Lung (tissue), 12 donors: ENCODE results near the gene DHX40. TPM values are rescaled to one million over a fixed set of nuclear protein-coding genes. Genes with fewer than 3 reads are reported as not detected.

Source experiments
- ATAC-seq: fragments of 200-7000 bp; cut with Tn5 transposase; one replicate; pipeline ENCODE4 v1.9.1; 2020; ENCODE audit warnings: moderate number of reproducible peaks; ENCODE audit not compliant: insufficient read depth, low FRiP score
- DNase-seq, 3 donors: peaks; one replicate each; pipeline ENCODE4 v3.0.0-alpha.2; 2013 to 2017
- H3K27ac ChIP-seq, 2 donors: one replicate each; pipeline ENCODE4 v1.5.1; 2013; ENCODE audit warnings: mild to moderate bottlenecking in 2 of 2, moderate library complexity in 2 of 2, control low read depth in 1 of 2, inconsistent platforms in 1 of 2, low read depth in 1 of 2, low read length in 1 of 2
- H3K27me3 ChIP-seq, 3 donors: one replicate each; pipeline ENCODE4 v1.5.1; 2013; ENCODE audit warnings: low read length in 2 of 3; ENCODE audit not compliant: control insufficient read depth in 3 of 3, insufficient read depth in 3 of 3
- H3K36me3 ChIP-seq, 4 donors: one replicate each; pipeline ENCODE4 v1.5.1; 2013; ENCODE audit warnings: low read length in 4 of 4, mild to moderate bottlenecking in 1 of 4, moderate library complexity in 1 of 4; ENCODE audit not compliant: control insufficient read depth in 4 of 4, insufficient read depth in 4 of 4
- H3K4me1 ChIP-seq, 5 donors: one replicate each; pipeline ENCODE4 v1.5.1; 2013; ENCODE audit warnings: low read length in 5 of 5, mild to moderate bottlenecking in 2 of 5, moderate library complexity in 1 of 5; ENCODE audit not compliant: control insufficient read depth in 5 of 5, insufficient read depth in 5 of 5
- H3K4me3 ChIP-seq: one replicate; pipeline ENCODE4 v1.5.1; 2013; ENCODE audit warnings: mild to moderate bottlenecking, control low read depth, moderate library complexity
- H3K9ac ChIP-seq, 2 donors: one replicate each; pipeline ENCODE4 v1.5.1; 2013; ENCODE audit warnings: low read length in 2 of 2, control low read depth in 1 of 2; ENCODE audit not compliant: insufficient read depth in 1 of 2
- H3K9me3 ChIP-seq, 4 donors: one replicate each; pipeline ENCODE4 v1.5.1; 2013; ENCODE audit warnings: low read length in 3 of 4, mild to moderate bottlenecking in 1 of 4, moderate library complexity in 1 of 4; ENCODE audit not compliant: control insufficient read depth in 4 of 4, insufficient read depth in 3 of 4
- WGBS, 2 donors: extraction: QIAGEN DNeasy Blood & Tissue Kit; methylation state at CpG; one replicate each; pipeline ENCODE4 v1.1.7; 2013; 5-methylcytosine and 5-hydroxymethylcytosine counted together
- polyA plus RNA-seq, 2 donors: library from polyadenylated mRNA; stranded (reverse); fragments of 200-250 nt; gene quantifications; one replicate each; pipeline ENCODE4 v1.2.1, GENCODE V29; 2013
- total RNA-seq, 2 donors: library from RNA; depleted of rRNA in 1 of 2; stranded (reverse); fragments of >200 nt in 1 of 2; gene quantifications; one replicate each; pipeline ENCODE4 v1.2.1, GENCODE V29; 2014 to 2021
- TF ChIP-seq, protein P1 (sequence below): IDR thresholded peaks from 2 replicates; pipeline ENCODE4 v1.5.1; 2012; ENCODE audit warnings: mild to moderate bottlenecking; ENCODE audit errors: control extremely low read depth, extremely low read depth
- donor health status: control.
- donor health status: control.
- donor health status: Bipolar disorder and iron deficiency.
- donor health status: healthy.
- donor health status: DM: yes; HTN: yes; CAD: no.

DHX40 gene
- total and polyA plus RNA-seq, 4 donors: 12.5 to 74.5 (median 20.0) TPM

DNA sequence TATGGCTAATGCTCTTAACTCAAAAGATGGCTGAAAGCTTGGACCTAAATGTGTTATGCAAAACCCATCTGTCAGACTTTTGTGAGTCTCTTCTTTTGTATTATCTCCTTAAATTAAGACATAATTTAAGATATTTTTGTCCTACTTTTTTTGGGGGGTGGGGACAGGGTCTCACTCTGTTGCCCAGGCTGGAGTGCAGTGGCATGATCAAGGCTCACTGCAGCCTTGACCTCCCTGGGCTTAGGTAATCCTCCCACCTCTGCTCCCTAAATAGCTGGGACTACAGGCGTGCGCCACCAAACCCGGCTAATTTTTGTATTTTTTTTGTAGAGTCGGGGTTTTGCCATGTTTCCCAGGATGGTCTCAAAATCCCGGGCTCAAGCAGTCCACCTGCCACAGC is 61.3 kb downstream of the DHX40 start:
- DNase-seq (no peak), ATAC-seq (no peak)
- Histone ChIP-seq H3K27me3 (no peaks in the 10 kb centered on the region), H3K9me3 (no peaks in the 10 kb centered on the region), H3K9ac (no peak overlapping the region), H3K4me1 (peaks cover 2 to 36% (median 28%) of the 10 kb centered on the region in 5 donors), H3K27ac (no peak overlapping the region), H3K36me3 (peaks cover 0 to 5% (median 1%) of the 10 kb centered on the region in 4 donors), H3K4me3 (no peak overlapping the region)
- 93 to 94% methylated on average over 5 of the region's 5 CpGs for WGBS, 2 donors
- TF ChIP-seq, protein P1, sequence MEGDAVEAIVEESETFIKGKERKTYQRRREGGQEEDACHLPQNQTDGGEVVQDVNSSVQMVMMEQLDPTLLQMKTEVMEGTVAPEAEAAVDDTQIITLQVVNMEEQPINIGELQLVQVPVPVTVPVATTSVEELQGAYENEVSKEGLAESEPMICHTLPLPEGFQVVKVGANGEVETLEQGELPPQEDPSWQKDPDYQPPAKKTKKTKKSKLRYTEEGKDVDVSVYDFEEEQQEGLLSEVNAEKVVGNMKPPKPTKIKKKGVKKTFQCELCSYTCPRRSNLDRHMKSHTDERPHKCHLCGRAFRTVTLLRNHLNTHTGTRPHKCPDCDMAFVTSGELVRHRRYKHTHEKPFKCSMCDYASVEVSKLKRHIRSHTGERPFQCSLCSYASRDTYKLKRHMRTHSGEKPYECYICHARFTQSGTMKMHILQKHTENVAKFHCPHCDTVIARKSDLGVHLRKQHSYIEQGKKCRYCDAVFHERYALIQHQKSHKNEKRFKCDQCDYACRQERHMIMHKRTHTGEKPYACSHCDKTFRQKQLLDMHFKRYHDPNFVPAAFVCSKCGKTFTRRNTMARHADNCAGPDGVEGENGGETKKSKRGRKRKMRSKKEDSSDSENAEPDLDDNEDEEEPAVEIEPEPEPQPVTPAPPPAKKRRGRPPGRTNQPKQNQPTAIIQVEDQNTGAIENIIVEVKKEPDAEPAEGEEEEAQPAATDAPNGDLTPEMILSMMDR: no peak

DNA sequence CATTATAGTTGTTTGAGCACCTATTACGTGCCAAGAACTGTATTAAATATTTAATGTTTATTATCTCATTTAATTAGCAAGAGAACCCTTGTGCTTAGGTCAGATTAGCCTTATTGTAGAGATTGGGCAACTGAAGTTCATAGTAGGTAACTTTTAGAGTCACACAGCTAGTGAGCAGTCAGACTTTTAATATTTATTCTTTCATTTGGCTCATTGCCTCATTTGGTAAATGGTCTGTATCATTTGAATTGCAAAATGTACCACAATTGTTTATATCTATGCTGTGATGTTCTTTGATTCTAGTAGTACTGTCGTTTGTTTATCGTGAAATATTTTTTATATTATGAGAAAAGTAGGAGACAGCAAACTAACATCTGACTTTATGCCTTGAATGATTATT is 61.9 kb downstream of the DHX40 start:
- Histone ChIP-seq H3K4me3 (no peak overlapping the region), H3K27ac (no peak overlapping the region), H3K9ac (peak overlapping the region in 1 of 2 donors; percentile 50), H3K27me3 (no peaks in the 10 kb centered on the region), H3K9me3 (no peaks in the 10 kb centered on the region), H3K36me3 (peaks cover 0 to 5% (median 1%) of the 10 kb centered on the region in 4 donors), H3K4me1 (peaks cover 0 to 31% (median 25%) of the 10 kb centered on the region in 5 donors)
- 65 to 73% methylated on average over 3 of the region's 3 CpGs for WGBS, 2 donors
- TF ChIP-seq, protein P1: no peak
- DNase-seq (peak in 1 of 3 donors; percentile 69), ATAC-seq (no peak)

DNA sequence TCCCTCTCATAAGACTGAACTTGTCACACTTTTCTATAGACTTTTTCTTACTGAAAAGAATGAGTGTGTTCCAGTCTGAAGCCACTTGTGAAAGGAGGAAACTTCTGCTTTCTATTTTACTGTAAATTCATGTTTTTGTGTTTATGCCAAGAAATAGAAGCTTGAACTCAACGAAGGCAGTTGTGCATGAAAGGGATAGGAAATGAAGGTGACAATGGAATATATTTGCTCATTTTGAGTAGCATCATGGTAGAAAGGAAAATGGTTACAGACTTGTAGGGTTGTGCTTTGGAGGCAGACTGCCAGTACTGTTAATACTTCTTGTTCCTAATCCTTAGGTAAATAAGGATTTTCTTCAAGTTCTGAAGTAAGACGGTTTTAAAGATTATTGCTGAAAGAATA is 62.4 kb downstream of the DHX40 start:
- H3K27ac ChIP-seq: no peak overlapping the region
- no peaks in the 10 kb centered on the region for H3K27me3 ChIP-seq
- peak in 1 of 3 donors; percentile 49 for DNase-seq
- TF ChIP-seq, protein P1: no peak
- H3K36me3 ChIP-seq: peaks cover 0 to 5% (median 1%) of the 10 kb centered on the region in 4 donors
- no peak for ATAC-seq
- H3K4me3 ChIP-seq: no peak overlapping the region
- no peaks in the 10 kb centered on the region for H3K9me3 ChIP-seq
- H3K4me1 ChIP-seq: peaks cover 0 to 28% (median 20%) of the 10 kb centered on the region in 5 donors
- WGBS, 2 donors: 15 to 21% methylated on average over 2 of the region's 2 CpGs
- H3K9ac ChIP-seq: peak overlapping the region in 1 of 2 donors; percentile 8

DNA sequence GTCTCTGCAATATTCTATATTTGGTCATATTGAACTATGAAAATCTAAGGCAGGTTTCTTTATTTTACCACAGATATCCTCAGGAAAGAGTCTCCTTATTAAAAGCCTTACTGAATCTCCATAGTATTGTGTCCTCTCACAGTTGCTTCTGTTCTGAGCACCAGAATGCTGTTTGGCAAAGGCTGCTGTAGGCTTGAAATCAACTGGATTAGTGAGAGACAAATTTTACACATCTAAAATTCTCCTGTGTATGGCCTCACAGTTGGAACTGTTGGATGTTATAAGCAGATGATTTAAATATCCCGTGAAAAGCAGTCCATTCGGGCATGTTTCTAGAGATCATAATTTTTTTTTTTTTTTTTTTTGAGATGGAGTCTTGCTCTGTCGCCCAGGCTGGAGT is 63.8 kb downstream of the DHX40 start:
- 90 to 94% methylated on average over 3 of the region's 3 CpGs for WGBS, 2 donors
- Histone ChIP-seq H3K27me3 (no peaks in the 10 kb centered on the region), H3K9ac (no peak overlapping the region), H3K36me3 (peaks cover 0 to 5% (median 1%) of the 10 kb centered on the region in 4 donors), H3K4me3 (no peak overlapping the region), H3K4me1 (peaks cover 4 to 29% (median 26%) of the 10 kb centered on the region in 5 donors), H3K9me3 (no peaks in the 10 kb centered on the region), H3K27ac (no peak overlapping the region)
- no peak for DNase-seq
- ATAC-seq: no peak
- TF ChIP-seq, protein P1: no peak
